ENCODE results near the gene SCN8A. TPM values are rescaled to one million over a fixed set of nuclear protein-coding genes. Genes with fewer than 3 reads are reported as not detected.
A peak's percentile ranks its signal among the peaks of the same experiment; 100 is the strongest.

Gene SCN8A
- total and polyA plus RNA-seq, 7 donors: 0.03 to 0.44 (median 0.08) TPM

GRCh38 chr12:51748235-51748634 lies 157.2 kb downstream of the SCN8A start:
- Histone ChIP-seq H3K27me3 (ENCODE audit: insufficient read depth in 3 of 3, low read length in 2 of 3) (peaks cover 0 to 4% (median 3%) of the 10 kb centered on the region in 3 donors), H3K4me1 (no peaks in the 10 kb centered on the region), H3K4me3 (no peak overlapping the region), H3K36me3 (ENCODE audit: insufficient read depth in 1 of 2, low read depth in 1 of 2) (no peaks in the 10 kb centered on the region), H3K9me3 (no peaks in the 10 kb centered on the region), H3K27ac (no peak overlapping the region)
- intact Hi-C loops (cut with DNase I): no loop called here
- TF ChIP-seq CTCF (IDR thresholded peaks at IDR 0.05): no peak
- DNase-seq (no peak), ATAC-seq (no peak)
- 83 to 89% (median 83%) methylated on average over 3 of the region's 3 CpGs for WGBS, 3 donors

GRCh38 chr12:51749206-51749985 lies 158.4 kb downstream of the SCN8A start:
- ATAC-seq (no peak), DNase-seq (no peak)
- Histone ChIP-seq H3K4me1 (no peaks in the 10 kb centered on the region), H3K9me3 (no peaks in the 10 kb centered on the region), H3K4me3 (no peak overlapping the region), H3K27ac (no peak overlapping the region), H3K27me3 (ENCODE audit: insufficient read depth in 3 of 3, low read length in 2 of 3) (peaks cover 0 to 4% (median 0%) of the 10 kb centered on the region in 3 donors), H3K36me3 (ENCODE audit: insufficient read depth in 1 of 2, low read depth in 1 of 2) (no peaks in the 10 kb centered on the region)
- TF ChIP-seq CTCF (IDR thresholded peaks at IDR 0.05): no peak
- 67 to 75% (median 69%) methylated on average over 10 of the region's 10 CpGs for WGBS, 3 donors
- intact Hi-C loops (cut with DNase I): no loop called here

GRCh38 chr12:51749986-51750317 lies 158.9 kb downstream of the SCN8A start:
- Histone ChIP-seq H3K27ac (no peak overlapping the region), H3K36me3 (ENCODE audit: insufficient read depth in 1 of 2, low read depth in 1 of 2) (no peaks in the 10 kb centered on the region), H3K27me3 (ENCODE audit: insufficient read depth in 3 of 3, low read length in 2 of 3) (peaks cover 0 to 4% (median 0%) of the 10 kb centered on the region in 3 donors), H3K4me1 (no peaks in the 10 kb centered on the region), H3K9me3 (no peaks in the 10 kb centered on the region), H3K4me3 (no peak overlapping the region)
- ATAC-seq: no peak
- no peak for TF ChIP-seq CTCF (IDR thresholded peaks at IDR 0.05)
- 38 to 63% (median 52%) methylated on average over 1 of the region's 1 CpG for WGBS, 3 donors
- intact Hi-C loops (cut with DNase I): no loop called here
- no peak for DNase-seq

- H3K36me3 ChIP-seq (ENCODE audit: insufficient read depth in 1 of 2, low read depth in 1 of 2): no peaks in the 10 kb centered on the region
- 10 to 17% (median 11%) methylated on average over 2 of the region's 2 CpGs for WGBS, 3 donors
- DNase-seq (no peak), ATAC-seq (peak in 2 of 4 donors; percentile 41 to 42)
- H3K27me3 ChIP-seq (ENCODE audit: insufficient read depth in 3 of 3, low read length in 2 of 3): peaks cover 0 to 4% (median 0%) of the 10 kb centered on the region in 3 donors
- H3K27ac ChIP-seq: no peak overlapping the region
- no peak overlapping the region for H3K4me3 ChIP-seq
- no peak for TF ChIP-seq CTCF (IDR thresholded peaks at IDR 0.05)
- no peaks in the 10 kb centered on the region for H3K9me3 ChIP-seq
- no peaks in the 10 kb centered on the region for H3K4me1 ChIP-seq
- intact Hi-C loops (cut with DNase I): no loop called here
Measured at GRCh38 chr12:51751661-51752060, 160.6 kb downstream of the SCN8A start.

All from psoas muscle (tissue), 8 donors.